ENCODE data around the gene NDUFAF2. TPM values are rescaled to one million over a fixed set of nuclear protein-coding genes. Genes with fewer than 3 reads are reported as not detected.

NDUFAF2 gene
- total and polyA plus RNA-seq, 2 of the 8 experiments (the other 6 are each of a cell fraction or from before 2014, with no cell fraction given) = 10.7 to 46.5 TPM

- CTCF ChIA-PET (ENCODE audit: partially characterized antibody) = no interaction called here
- H3K18ac ChIP-seq (ENCODE audit: extremely low read depth, low read length) = no peak overlapping the region
- no peaks in the 10 kb centered on the region for H3K23me2 ChIP-seq (ENCODE audit: low read depth, low read length)
- H2BK5ac ChIP-seq (ENCODE audit: low read depth, low read length) = no peak overlapping the region
- no peak overlapping the region for H2BK20ac ChIP-seq (ENCODE audit: low read length)
- POLR2A ChIA-PET (ENCODE audit: partially characterized antibody) = no interaction called here
- H3K36me3 ChIP-seq (ENCODE audit: control insufficient read depth in 2 of 4, insufficient read depth in 4 of 4, low read length in 3 of 4) = no peaks in the 10 kb centered on the region
- TF ChIP-seq HDAC2 (IDR thresholded peaks at IDR 0.05; ENCODE audit: borderline replicate concordance in 1 of 2, low read depth in 2 of 2, low read length in 2 of 2) (no peak), CTCF (IDR thresholded peaks at IDR 0.05; ENCODE audit: control extremely low read depth in 1 of 3, insufficient read depth in 1 of 3, low read depth in 1 of 3, low read length in 3 of 3) (no peak), TAF1 (IDR thresholded peaks at IDR 0.05; ENCODE audit: low read depth, low read length) (no peak), BACH1 (IDR thresholded peaks at IDR 0.05; ENCODE audit: low read length) (no peak), CTBP2 (IDR thresholded peaks at IDR 0.05; ENCODE audit: borderline replicate concordance, insufficient read depth, insufficient read length, low read length) (no peak), SRF (IDR thresholded peaks at IDR 0.05; ENCODE audit: low read depth, low read length) (no peak), CHD1 (IDR thresholded peaks at IDR 0.05; ENCODE audit: low read depth, low read length) (no peak)
- no peak overlapping the region for H3K14ac ChIP-seq (ENCODE audit: insufficient read length)
- no peaks in the 10 kb centered on the region for H3K4me1 ChIP-seq (replicated peaks in 1 of 4; ENCODE audit: control insufficient read depth in 3 of 4, insufficient read depth in 4 of 4, low read length in 3 of 4)
- no peak for FAIRE-seq
- no peaks in the 10 kb centered on the region for H3K79me1 ChIP-seq (ENCODE audit: low read depth, low read length)
- no peaks in the 10 kb centered on the region for H3K79me2 ChIP-seq (ENCODE audit: control insufficient read depth in 1 of 2, insufficient read depth in 2 of 2, low read length in 2 of 2)
- no peaks in the 10 kb centered on the region for H3K9me3 ChIP-seq (ENCODE audit: insufficient read depth in 2 of 2, low read depth in 1 of 2, low read length in 1 of 2)
- H3K23ac ChIP-seq (ENCODE audit: insufficient read length) = no peak overlapping the region
- no peak overlapping the region for H3K56ac ChIP-seq (replicated peaks; ENCODE audit: insufficient read length, low read depth, low read length)
- H4K5ac ChIP-seq (ENCODE audit: insufficient read length, low read depth, low read length) = no peak overlapping the region
- no peak overlapping the region for H4K8ac ChIP-seq (ENCODE audit: extremely low read depth, insufficient read depth, low read length)
- H3K27me3 ChIP-seq (replicated peaks in 1 of 4; ENCODE audit: control insufficient read depth in 3 of 4, extremely low read depth in 1 of 4, insufficient read depth in 3 of 4, low read length in 3 of 4) = no peaks in the 10 kb centered on the region
- H4K91ac ChIP-seq (replicated peaks; ENCODE audit: insufficient read length, low read length) = no peak overlapping the region
- H2BK120ac ChIP-seq (replicated peaks; ENCODE audit: low read depth, low read length) = no peak overlapping the region
- no peak overlapping the region for H3K4me2 ChIP-seq (ENCODE audit: insufficient read depth in 1 of 2, low read depth in 2 of 2, low read length in 2 of 2)
- no peak overlapping the region for H3K4me3 ChIP-seq (ENCODE audit: extremely low read depth in 1 of 4, insufficient read depth in 2 of 4, low read depth in 3 of 4, low read length in 4 of 4)
- H3K4ac ChIP-seq (replicated peaks; ENCODE audit: insufficient read length, low read depth, low read length) = no peak overlapping the region
- H2AK5ac ChIP-seq (ENCODE audit: low read depth, low read length) = no peak overlapping the region
- H2BK12ac ChIP-seq (ENCODE audit: low read depth, low read length) = no peak overlapping the region
- H3K27ac ChIP-seq (ENCODE audit: low read depth, low read length) = no peak overlapping the region
- H4K20me1 ChIP-seq (replicated peaks in 1 of 2; ENCODE audit: control insufficient read depth in 1 of 2, insufficient read depth in 2 of 2, low read length in 2 of 2) = no peaks in the 10 kb centered on the region
- no peak overlapping the region for H3K9ac ChIP-seq (replicated peaks in 1 of 4; ENCODE audit: extremely low read depth in 1 of 4, low read depth in 3 of 4, low read length in 3 of 4)
- H2BK15ac ChIP-seq (ENCODE audit: low read length) = no peak overlapping the region
- WGBS, 2 experiments (ENCODE audit: extremely low coverage in 1 of 2, insufficient coverage in 1 of 2, insufficient read length in 1 of 2, insufficient replicate concordance in 2 of 2, low coverage in 1 of 2, low lambda C conversion rate in 2 of 2, missing lambda C conversion rate in 1 of 2) = 83% methylated on average over 1 of the region's 1 CpG; no CpG with 5 or more reads in 1 of the 2 experiments
- no peak for DNase-seq (ENCODE audit: low read depth in 1 of 2, low spot score in 2 of 2)
- H2AFZ ChIP-seq (ENCODE audit: low read length) = no peak overlapping the region
Observed at GRCh38 chr5:61120534-61120933, 175.5 kb downstream of the NDUFAF2 start.
